Epithelial cell of prostate (primary cell): ENCODE measurements around the gene GLDC.
"Not testable (repeated sequence)": the region's sequence is repeated elsewhere in the genome, so short reads cannot be mapped to it uniquely, and the experiment has no call there.

Experiments
- DNase-seq: peaks from one replicate; pipeline ENCODE4 v3.0.0-alpha.2; 2011; ENCODE audit warnings: low read depth, low spot score
- H3K27ac ChIP-seq: fragments of 450-650 bp; 2 replicates; pipeline ENCODE4 v1.5.1; 2017; ENCODE audit warnings: mild to moderate bottlenecking

Gene GLDC

DNA sequence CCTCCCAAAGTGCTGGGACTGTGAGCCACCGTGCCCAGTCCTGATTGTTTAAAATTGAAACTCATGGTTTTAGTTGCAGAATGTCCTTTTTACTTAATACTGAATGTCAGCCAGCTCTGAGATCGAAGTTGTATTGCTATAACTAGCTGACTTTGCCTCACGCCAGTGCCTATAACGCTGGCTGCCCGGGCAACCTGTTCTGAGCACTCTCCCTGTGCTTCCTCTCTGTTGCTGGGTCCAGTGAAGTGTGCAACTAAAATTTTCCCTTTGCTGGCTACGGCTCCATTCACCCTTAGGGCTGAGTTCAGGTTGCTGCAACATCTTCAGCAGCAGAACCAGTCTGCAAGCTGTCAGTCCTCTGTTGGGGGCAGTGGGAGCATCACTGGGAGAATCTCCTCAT, 65.9 kb downstream of the GLDC start:
- no peak overlapping the region for H3K27ac ChIP-seq
- no peak for DNase-seq

DNA sequence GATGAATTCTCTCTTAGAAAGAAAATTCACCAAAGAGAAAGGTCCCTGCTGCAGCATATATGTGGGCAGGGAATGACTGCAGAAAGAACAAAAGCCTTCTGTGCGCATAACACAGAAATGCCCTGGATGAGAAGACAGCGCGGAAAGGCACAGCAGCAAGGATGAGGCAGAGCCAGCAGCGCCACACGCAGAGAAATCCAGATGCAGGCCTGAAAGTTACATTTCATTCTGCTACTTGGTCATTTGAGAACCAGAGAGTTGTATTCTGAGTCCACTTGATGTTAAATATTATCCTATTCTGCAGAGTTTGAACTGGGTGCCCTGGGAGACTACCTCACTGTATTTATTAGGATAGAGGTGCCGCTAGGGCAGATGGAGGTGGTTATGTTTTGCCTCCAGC, 68.5 kb downstream of the GLDC start:
- no peak overlapping the region for H3K27ac ChIP-seq
- DNase-seq: no peak

DNA sequence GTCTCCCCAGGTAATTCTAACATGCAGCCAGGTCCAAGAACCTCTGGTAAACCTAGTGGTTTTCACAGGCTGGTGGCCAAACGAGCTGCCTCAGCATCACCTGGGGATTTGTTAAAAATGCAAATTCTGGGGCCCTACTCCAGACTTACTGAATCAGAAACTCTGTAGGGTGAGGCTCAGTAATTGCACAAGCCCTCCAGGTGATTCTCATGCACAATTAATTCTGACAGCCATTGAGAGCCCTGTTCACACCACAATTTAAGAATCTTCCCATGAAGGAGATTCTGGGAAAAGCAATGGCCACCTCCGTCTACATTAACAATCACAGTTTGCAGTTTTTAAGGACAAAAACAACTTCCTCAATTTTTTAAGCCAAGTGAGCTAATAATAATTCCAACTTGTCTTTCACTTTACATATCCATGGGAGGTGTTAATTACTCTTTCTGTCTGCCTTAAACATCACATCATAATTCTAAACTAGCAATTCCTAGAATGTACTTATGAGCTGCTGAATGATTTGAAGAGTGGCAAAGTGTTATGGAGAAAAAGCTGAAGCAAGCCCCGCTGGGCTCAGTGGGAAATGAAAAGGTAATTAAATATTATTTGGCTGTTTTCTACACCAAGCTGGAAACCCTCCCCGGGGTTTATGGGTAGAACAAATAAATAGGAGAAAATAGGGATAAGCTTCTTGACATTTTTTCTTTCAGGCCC, 70.0 kb downstream of the GLDC start:
- no peak for DNase-seq

DNA sequence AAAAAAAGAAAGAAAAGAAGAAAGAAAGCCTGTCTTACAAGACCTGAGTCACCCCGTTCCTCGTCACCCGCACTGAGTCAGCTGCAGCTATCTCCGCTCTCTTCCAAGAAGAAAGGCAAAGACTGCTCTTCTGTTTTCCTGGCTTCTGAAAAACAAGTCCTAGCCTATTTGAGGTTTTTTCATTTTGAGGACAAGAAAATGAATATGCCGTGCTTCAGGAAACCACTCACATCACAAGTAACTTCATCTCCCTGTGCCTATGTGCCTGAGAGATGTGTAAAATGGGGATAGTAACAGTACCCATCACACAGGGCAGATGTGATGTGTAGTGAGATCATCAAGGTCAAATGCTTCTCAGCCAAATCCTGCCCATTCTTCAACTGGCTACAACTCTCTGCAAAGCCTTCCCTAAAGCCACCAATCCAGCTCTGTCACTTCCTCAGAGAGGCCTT, 78.4 kb downstream of the GLDC start:
- peak overlapping the region; percentile 99 for H3K27ac ChIP-seq
- DNase-seq: peak; percentile 97

More for the DNA sequence above, 70.0 kb downstream of the GLDC start:
- no peak overlapping the region for H3K27ac ChIP-seq

DNA sequence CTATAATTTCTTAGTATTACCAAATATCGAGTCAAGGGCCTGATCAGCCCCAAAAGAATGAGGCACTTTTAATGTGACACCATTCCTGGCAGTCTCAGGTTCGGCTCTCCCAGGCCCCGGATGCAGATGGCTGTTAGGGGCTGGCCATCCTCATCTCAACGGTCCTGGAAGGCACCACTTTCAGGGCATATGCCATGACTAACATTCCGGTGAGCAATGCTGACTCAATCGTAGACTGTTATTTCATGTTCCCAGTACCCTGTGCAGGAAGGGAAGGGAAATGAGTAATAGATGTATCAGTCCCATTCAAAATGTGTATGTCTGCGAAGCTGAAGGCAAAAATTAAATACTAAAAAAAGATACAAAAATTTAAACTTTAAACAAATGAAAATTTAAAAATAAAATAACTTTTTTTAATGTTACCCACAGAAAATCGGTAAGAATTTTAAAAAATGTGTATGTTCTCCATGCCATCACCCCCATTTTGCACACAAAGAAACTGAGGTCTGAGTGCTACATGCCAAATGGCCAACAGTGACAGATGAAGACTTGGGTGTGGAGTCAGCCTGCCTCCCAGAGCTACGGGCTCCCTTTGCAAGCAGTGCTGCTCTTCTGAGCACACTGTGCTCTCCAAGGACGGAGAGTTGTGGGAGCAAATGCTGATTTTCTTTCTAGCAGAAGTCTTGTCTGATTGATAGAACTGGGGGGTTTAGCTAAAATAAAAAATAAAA, 79.0 kb downstream of the GLDC start:
- H3K27ac ChIP-seq: peak overlapping the region; percentile 99
- DNase-seq: peak; percentile 95

GRCh38 chr9:6565312-6565711, 80.2 kb downstream of the GLDC start:
- DNase-seq: no peak
- H3K27ac ChIP-seq: peak overlapping the region; percentile 99

DNA sequence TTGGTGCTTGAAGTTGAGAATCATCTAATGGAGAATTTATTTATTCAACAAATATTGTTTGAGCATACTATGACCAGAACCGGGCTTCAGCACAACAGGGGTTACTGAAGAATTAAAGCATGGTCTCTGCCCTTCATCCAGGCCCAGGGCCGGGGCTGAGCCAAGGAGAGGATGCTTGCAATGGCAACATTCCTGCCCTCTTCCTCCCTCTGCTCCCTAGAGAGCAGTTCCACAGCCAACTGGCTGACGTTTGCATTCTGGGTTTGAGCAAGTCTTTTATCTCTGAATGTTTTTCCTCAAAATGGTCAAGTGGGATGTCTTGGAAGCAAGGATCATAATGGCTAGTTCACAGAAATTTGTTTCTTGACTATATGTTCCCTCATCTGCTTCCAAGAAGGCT, 80.7 kb downstream of the GLDC start:
- no peak for DNase-seq
- H3K27ac ChIP-seq: peak overlapping the region; percentile 99

DNA sequence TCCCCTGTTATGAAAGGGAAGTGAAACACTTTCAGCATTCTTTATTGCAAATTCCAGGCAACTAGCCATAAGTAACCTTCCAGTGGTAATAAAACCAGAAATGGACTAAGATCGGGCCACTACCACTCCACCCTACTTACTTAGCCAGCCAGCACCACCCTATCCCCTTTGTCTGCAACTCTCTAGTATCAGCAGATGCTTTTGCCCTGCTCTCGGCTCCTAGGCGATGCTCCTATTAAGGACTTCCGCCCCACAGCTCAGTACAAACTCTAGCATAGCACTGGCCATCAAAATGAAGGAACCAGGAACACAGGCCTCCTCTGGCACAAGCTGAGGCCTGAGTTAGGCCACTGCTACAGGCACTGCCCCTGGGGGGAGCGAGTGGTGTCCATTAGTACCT, 81.2 kb downstream of the GLDC start:
- peak overlapping the region; percentile 1 for H3K27ac ChIP-seq

GRCh38 chr9:6562871-6563430, 82.6 kb downstream of the GLDC start:
- no peak overlapping the region for H3K27ac ChIP-seq

More for the DNA sequence above, 81.2 kb downstream of the GLDC start:
- no peak for DNase-seq

GRCh38 chr9:6562201-6562600, 83.3 kb downstream of the GLDC start:
- no peak for DNase-seq
- H3K27ac ChIP-seq: no peak overlapping the region

More at GRCh38 chr9:6562871-6563430, 82.6 kb downstream of the GLDC start:
- DNase-seq: no peak

DNA sequence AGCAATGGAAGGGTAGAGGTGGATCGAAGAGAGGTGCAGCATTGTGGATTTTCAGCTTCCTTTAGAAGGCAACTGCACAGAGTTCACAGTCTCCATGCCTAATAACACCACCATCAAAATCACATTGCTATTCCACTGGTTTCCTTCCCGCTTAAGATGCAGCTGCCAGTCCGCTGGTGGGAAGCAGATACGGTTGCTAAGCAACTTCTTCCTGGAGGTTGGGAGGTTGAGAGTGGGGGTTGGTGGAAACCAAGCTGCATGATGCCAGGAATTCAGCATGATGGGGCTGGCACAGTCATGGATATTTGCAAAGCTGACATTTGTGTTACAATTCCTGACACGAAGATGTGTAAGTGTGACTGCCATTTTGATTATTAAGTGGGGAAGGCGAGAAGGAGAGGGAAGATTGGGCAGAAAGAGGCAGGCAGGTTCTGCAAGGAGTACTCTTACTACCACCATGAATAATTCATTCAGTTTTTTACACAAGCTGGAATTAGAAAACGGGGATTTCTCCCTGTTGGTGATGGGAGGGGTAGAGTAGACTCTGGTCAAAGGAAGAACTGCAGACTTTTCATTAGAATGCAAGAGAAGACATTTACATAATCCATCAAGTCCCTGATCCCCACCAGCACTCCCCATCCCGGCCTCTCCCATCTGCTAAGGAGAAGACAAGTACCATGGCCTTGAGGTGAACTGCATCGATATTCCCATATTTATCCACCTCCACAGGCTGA, 87.5 kb downstream of the GLDC start:
- no peak overlapping the region for H3K27ac ChIP-seq
- no peak for DNase-seq

GRCh38 chr9:6553866-6554265, 91.7 kb downstream of the GLDC start:
- DNase-seq: no peak

DNA sequence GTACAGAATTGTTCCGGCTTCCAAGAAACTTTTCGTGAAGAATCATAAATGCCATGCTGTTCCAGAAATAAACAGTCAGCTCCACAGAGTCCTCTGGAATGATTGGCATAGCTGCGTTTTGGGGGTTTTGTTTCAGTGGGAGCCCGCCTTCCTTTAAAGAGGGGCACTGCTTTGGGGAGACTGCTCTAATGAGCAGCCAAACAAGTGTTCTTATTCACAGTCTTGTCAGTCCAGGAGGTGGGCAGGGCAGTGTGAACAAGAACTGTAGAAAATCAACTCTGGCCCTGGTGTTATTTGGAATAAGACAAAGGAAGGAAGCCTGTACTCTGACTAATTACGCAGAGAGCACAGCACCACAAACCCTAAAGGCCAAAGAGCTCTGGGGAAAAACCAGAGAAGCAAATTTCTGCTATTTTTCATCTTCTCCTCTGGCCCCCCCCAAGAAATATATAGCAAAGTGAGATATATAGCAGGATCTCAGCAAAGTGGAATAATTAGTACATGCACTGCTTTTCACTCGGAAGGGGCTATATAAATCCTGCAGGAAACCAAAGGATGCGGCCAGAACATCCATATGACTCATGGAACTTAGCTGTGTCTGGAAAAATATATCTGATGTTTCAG, 92.9 kb downstream of the GLDC start:
- no peak for DNase-seq
- H3K27ac ChIP-seq: peak overlapping the region; percentile 39

More at GRCh38 chr9:6553866-6554265, 91.7 kb downstream of the GLDC start:
- no peak overlapping the region for H3K27ac ChIP-seq

DNA sequence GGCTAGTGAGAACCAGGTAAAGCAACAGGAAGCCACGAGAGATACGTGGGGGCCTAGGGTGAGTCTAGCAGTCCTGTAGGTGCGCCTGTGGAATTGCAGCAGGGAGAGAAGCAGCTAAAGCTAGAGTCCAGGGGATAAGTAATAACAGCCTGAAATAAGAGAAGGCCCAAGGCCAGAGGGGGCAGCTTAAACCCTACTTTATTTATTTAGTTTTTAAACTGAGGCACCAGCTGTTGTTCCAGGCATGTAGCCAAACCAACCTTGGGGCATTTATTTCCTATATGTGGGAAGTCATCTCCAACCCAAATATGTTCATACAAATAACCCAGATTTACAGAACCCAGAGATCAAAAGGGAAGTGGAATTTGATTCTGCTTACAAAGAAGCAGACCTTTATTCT, 93.5 kb downstream of the GLDC start:
- peak overlapping the region; percentile 39 for H3K27ac ChIP-seq
- no peak for DNase-seq

DNA sequence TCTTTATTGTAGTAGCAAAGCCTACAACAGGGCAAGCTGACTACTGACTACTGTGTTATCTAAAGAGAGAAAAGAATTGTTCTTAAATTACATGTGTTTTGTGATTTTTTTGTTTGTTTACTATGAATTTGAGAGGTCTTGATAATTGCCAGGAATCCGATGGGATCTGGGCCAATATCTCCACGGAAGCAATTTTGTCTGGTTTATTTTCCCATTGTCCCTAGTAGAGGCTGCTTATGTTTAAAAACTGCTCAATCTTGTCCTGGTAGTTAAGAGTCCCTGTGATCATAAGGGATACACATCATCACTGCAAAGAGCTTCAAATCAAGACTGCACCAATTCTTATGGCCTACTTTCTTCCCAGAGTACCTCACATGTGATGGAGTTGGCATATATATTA, 94.4 kb downstream of the GLDC start:
- DNase-seq: no peak
- no peak overlapping the region for H3K27ac ChIP-seq

GRCh38 chr9:6549106-6549800, 96.3 kb downstream of the GLDC start:
- no peak for DNase-seq
- H3K27ac ChIP-seq: no peak overlapping the region

- peak; percentile 98 for DNase-seq
- peak overlapping the region; percentile 92 for H3K27ac ChIP-seq
Observed at GRCh38 chr9:6545017-6545691, 100.4 kb downstream of the GLDC start.

DNA sequence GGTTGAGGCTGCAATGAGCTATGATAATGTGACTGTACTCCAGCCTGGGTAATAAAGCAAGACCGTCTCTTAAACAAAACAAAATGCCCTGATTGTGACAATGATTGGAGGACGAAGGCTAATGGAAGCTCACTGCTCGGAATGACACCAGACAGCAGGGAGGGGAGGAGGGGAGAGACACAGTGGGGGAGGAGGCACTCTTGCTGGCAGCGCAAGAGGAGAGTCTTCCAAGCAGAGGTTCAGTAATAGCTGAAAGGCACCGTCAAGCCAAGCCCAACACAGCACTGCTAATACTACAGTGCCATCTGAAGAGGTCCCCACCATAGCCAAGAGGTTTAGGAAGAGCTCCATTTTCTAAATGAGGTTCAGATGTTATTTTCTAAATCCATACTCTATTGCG, 102.3 kb downstream of the GLDC start:
- DNase-seq: no peak
- H3K27ac ChIP-seq: no peak overlapping the region

- not testable (repeated sequence) for H3K27ac ChIP-seq, DNase-seq
Observed at GRCh38 chr9:6542617-6543016, 102.9 kb downstream of the GLDC start.
